Measurements from ENCODE around the gene WDR54.

Gene WDR54

DNA sequence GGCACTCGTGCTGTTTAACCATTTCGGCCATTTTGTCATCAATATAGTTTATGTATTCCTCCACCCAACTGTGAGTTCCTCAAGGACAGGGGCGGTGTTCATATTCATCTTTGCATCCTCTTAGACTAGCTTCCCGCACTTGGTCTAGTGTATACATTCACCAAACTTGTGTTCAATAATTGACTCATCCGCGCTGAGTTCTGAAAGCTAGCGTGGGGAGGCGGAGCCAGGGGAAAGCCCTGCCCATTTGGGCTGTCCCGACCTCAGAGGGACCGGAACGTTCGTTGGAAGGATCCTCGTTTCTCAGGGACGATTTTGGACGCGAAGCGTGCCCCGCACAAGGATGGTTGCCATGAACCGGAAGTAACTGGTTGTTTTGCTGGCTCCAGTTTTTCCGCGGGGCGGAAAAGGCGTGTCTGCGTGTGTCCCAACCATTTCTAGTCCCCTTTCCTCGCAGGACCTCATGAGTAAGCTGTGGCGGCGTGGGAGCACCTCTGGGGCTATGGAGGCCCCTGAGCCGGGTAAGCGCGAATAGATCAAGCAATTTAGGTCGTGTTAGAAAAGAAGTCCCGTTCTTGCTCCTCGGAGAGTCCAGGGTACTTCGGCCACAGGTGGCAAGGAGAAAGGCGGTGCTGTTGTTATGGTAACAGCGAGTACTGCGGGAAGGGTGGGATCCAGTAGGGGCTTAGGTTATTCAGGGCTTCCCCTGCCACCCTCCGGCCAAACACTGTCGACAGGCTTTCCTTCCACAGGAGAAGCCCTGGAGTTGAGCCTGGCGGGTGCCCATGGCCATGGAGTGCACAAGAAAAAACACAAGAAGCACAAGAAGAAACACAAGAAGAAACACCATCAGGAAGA is 33.4 kb downstream of the WDR54 start, which contains the start of gene INO80B:
Gene INO80B, plus strand, starts transcription at position 434 of the 858 bp plus-strand sequence. Its CDS starts 30 bp downstream, at position 464.
- TF ChIP-seq, protein P1, sequence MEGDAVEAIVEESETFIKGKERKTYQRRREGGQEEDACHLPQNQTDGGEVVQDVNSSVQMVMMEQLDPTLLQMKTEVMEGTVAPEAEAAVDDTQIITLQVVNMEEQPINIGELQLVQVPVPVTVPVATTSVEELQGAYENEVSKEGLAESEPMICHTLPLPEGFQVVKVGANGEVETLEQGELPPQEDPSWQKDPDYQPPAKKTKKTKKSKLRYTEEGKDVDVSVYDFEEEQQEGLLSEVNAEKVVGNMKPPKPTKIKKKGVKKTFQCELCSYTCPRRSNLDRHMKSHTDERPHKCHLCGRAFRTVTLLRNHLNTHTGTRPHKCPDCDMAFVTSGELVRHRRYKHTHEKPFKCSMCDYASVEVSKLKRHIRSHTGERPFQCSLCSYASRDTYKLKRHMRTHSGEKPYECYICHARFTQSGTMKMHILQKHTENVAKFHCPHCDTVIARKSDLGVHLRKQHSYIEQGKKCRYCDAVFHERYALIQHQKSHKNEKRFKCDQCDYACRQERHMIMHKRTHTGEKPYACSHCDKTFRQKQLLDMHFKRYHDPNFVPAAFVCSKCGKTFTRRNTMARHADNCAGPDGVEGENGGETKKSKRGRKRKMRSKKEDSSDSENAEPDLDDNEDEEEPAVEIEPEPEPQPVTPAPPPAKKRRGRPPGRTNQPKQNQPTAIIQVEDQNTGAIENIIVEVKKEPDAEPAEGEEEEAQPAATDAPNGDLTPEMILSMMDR (conservative IDR thresholded peaks at IDR 0.05; ENCODE audit: low read depth, low read length): no peak
- Histone ChIP-seq H3K4me2 (peak within 1 kb of the TSS; percentile 99), H3K27me3 (ENCODE audit: insufficient read depth, low read depth) (no peaks in the 10 kb centered on the region), H3K4me3 (IDR thresholded peaks at IDR 0.05; ENCODE audit: insufficient read depth, low read depth, low read length) (peak within 1 kb of the TSS; percentile 94), H3K9ac (peak within 1 kb of the TSS; percentile 37; the same call in 1 of the 2 replicates), H3K27ac (0 out of 2 replicates have a peak within 1 kb of the TSS, but pooled peaks have one; percentile 5), H2AFZ (ENCODE audit: low read depth) (peak within 1 kb of the TSS; percentile 72), H3K4me1 (ENCODE audit: low read depth, poor library complexity, severe bottlenecking) (peaks cover 31% of the 10 kb centered on the region), H3K36me3 (ENCODE audit: insufficient read depth) (no peaks in the 10 kb centered on the region), H3K79me2 (ENCODE audit: insufficient read depth, low read depth) (peaks cover 14% of the 10 kb centered on the region; the same call in 1 of the 2 replicates), H4K20me1 (ENCODE audit: insufficient read depth) (no peaks in the 10 kb centered on the region)

DNA sequence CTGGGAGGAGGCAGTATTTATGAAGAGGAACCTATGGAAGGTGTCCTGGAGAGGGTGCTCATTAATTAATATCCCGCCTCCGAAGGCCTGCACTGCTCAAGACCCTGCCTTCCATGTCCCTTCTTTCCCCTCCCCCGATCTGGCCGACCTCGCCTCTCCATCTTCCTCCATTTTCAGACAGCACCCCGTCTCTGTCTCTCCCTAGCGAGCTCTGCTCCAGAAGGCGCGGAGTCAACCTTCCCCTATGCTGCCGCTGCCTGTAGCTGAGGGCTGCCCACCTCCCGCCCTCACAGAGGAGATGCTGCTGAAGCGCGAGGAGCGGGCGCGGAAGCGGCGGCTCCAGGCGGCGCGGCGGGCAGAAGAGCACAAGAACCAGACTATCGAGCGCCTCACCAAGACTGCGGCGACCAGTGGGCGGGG is 35.6 kb downstream of the WDR54 start:
- Histone ChIP-seq H3K4me2 (peak overlapping the region; percentile 99), H3K4me3 (IDR thresholded peaks at IDR 0.05; ENCODE audit: insufficient read depth, low read depth, low read length) (peak overlapping the region; percentile 81), H3K36me3 (ENCODE audit: insufficient read depth) (no peaks in the 10 kb centered on the region), H3K27ac (peak overlapping the region; percentile 89), H3K79me2 (ENCODE audit: insufficient read depth, low read depth) (peaks cover 14% of the 10 kb centered on the region; the same call in 1 of the 2 replicates), H4K20me1 (ENCODE audit: insufficient read depth) (no peaks in the 10 kb centered on the region), H3K27me3 (ENCODE audit: insufficient read depth, low read depth) (no peaks in the 10 kb centered on the region), H2AFZ (ENCODE audit: low read depth) (peak overlapping the region; percentile 56; the same call in 1 of the 2 replicates), H3K9ac (0 out of 2 replicates have a peak overlapping the region, but pooled peaks have one; percentile 80), H3K4me1 (ENCODE audit: low read depth, poor library complexity, severe bottlenecking) (peaks cover 31% of the 10 kb centered on the region)
- TF ChIP-seq, protein P1 (conservative IDR thresholded peaks at IDR 0.05; ENCODE audit: low read depth, low read length): no peak

DNA sequence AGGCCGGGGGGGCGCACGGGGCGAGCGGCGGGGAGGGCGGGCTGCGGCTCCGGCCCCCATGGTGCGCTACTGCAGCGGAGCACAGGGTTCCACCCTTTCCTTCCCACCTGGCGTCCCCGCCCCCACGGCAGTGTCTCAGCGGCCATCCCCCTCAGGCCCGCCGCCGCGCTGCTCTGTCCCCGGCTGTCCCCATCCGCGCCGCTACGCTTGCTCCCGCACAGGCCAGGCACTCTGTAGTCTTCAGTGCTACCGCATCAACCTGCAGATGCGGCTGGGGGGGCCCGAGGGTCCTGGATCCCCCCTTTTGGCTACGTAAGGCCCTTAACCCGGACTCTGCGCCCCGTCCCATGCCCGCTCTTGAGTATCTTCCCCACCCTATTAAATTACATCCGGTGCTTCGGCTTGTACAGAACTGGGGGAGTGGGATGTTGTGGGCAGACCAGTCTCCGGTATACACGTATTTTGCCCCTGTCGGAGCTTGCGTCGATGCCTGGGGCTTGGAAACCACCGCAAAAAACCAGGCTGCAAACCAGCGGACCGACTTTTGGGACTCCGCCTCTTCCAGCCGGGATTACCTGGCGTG is 36.1 kb downstream of the WDR54 start:
- peak overlapping the region; percentile 89 for H3K4me2 ChIP-seq
- H3K9ac ChIP-seq: peak overlapping the region; percentile 80
- H3K79me2 ChIP-seq (ENCODE audit: insufficient read depth, low read depth): peaks cover 14% of the 10 kb centered on the region; the same call in 1 of the 2 replicates
- H3K4me3 ChIP-seq (IDR thresholded peaks at IDR 0.05; ENCODE audit: insufficient read depth, low read depth, low read length): peak overlapping the region; percentile 84
- H2AFZ ChIP-seq (ENCODE audit: low read depth): peak overlapping the region; percentile 94; the same call in 1 of the 2 replicates
- no peaks in the 10 kb centered on the region for H3K36me3 ChIP-seq (ENCODE audit: insufficient read depth)
- H3K27me3 ChIP-seq (ENCODE audit: insufficient read depth, low read depth): no peaks in the 10 kb centered on the region
- no peaks in the 10 kb centered on the region for H4K20me1 ChIP-seq (ENCODE audit: insufficient read depth)
- peaks cover 27% of the 10 kb centered on the region for H3K4me1 ChIP-seq (ENCODE audit: low read depth, poor library complexity, severe bottlenecking)
- TF ChIP-seq, protein P1 (conservative IDR thresholded peaks at IDR 0.05; ENCODE audit: low read depth, low read length): no peak
- H3K27ac ChIP-seq: peak overlapping the region; percentile 89

DNA sequence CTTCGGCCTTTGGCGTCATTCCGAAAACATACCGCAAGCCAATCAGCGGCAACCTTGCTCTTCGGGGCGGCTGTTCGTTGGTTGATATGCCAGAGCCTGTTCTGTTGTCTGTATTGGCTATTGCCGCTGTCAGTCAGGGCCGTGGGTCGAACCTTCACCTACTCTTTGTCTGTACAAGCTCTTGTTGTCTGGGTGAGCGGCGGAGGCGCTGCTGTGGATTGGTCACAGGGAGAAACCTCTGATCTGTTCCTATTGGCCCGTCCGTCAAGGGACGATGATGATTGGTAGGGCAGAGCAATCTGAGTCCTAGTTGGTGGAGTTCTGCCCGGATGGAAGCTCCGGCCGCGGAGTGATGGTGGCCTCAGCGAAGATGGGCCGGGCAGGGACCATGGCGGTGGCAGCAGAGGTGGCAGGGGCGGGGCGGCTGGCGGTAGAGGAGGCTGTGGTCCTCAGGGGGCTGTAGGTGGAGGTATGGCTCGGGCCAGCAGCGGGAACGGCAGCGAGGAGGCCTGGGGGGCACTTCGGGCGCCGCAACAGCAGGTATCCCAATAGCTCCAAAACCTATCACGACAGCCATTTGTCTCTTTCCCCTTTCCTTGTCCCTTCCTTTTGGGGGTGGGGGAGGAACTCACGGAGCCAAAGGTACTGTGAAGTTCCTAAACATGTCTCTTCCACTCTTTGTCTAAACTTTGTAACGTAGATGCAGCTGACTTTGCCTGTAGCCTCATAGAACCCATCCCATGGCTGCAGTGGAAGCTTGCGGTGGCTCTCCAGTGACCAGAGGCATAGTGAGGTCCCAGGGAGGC is 36.8 kb downstream of the WDR54 start, which contains the start of gene WBP1:
Gene WBP1, plus strand, starts transcription at position 307 of the 806 bp plus-strand sequence. Its CDS starts 165 bp downstream, at position 472.
- peaks cover 18% of the 10 kb centered on the region; the same call in 1 of the 2 replicates for H3K79me2 ChIP-seq (ENCODE audit: insufficient read depth, low read depth)
- H3K27me3 ChIP-seq (ENCODE audit: insufficient read depth, low read depth): no peaks in the 10 kb centered on the region
- H3K36me3 ChIP-seq (ENCODE audit: insufficient read depth): no peaks in the 10 kb centered on the region
- H3K4me3 ChIP-seq (IDR thresholded peaks at IDR 0.05; ENCODE audit: insufficient read depth, low read depth, low read length): peak within 1 kb of the TSS; percentile 84
- peak within 1 kb of the TSS; percentile 80 for H3K9ac ChIP-seq
- TF ChIP-seq, protein P1 (conservative IDR thresholded peaks at IDR 0.05; ENCODE audit: low read depth, low read length): no peak
- peaks cover 25% of the 10 kb centered on the region for H3K4me1 ChIP-seq (ENCODE audit: low read depth, poor library complexity, severe bottlenecking)
- H3K27ac ChIP-seq: peak within 1 kb of the TSS; percentile 89
- H4K20me1 ChIP-seq (ENCODE audit: insufficient read depth): no peaks in the 10 kb centered on the region
- peak within 1 kb of the TSS; percentile 99 for H3K4me2 ChIP-seq
- peak within 1 kb of the TSS; percentile 94; the same call in 1 of the 2 replicates for H2AFZ ChIP-seq (ENCODE audit: low read depth)
